AG10803 (cell line): ENCODE data around the gene C1S.

ENCODE experiments used
- DNase-seq: peaks from one replicate; pipeline ENCODE4 v3.0.0; 2010; ENCODE audit warnings: low read depth
- H3K4me3 ChIP-seq: 2 replicates; pipeline ENCODE4 v1.5.1; 2011; ENCODE audit warnings: mild to moderate bottlenecking, low read length, control low read depth
- CTCF ChIP-seq: conservative IDR thresholded peaks from 2 replicates; pipeline ENCODE4 v1.5.1; 2011; ENCODE audit warnings: mild to moderate bottlenecking, low read length, control low read depth, inconsistent platforms

The C1S gene

GRCh38 chr12:7093486-7093885 is 33.0 kb downstream of the C1S start:
- no peak overlapping the region for H3K4me3 ChIP-seq
- DNase-seq: no peak
- no peak for TF ChIP-seq CTCF

DNA sequence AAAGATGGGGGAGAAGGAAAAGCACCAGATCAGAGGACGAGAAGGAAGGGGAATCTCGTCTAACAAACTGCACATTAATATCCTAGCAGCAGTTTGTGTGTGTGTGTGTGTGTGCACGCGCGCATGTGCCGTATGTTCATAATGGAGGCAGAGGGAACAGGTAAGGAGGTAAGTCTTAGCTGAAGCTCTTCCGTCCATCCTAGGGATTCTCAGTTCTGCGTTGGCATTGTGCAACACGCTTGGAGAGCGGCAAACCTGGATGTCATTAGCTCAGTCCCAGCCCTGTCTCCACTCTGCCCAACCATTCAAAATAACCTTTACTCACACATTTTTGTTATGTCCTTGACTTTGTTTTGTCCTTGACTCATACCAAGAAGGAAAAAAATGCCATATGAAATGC is 33.4 kb downstream of the C1S start:
- no peak overlapping the region for H3K4me3 ChIP-seq
- peak; percentile 80 for DNase-seq
- TF ChIP-seq CTCF: no peak

- no peak for DNase-seq
- H3K4me3 ChIP-seq: no peak overlapping the region
- no peak for TF ChIP-seq CTCF
These were observed 35.8 kb downstream of the C1S start for GRCh38 chr12:7096006-7096932.

DNA sequence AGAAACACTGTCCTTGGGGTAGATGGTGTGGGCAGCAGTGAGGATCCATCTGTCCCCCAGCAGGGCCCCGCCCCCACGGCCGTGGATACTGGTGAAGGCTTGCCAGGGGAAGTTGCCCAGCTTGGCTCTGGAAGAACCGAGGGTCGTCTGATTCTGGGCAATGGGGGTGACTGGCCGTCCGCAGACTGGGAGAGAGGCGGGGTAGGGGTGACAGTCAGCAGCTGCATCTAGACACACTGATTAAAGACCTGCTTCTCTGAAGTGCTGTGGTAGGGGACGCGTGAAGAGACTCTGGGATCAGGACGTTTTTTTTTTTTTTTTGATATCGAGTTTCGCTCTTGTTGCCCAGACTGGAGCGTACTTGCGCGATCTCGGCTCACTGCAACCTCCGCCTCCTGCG is 36.5 kb downstream of the C1S start:
- TF ChIP-seq CTCF: no peak
- no peak overlapping the region for H3K4me3 ChIP-seq
- DNase-seq: no peak

- no peak overlapping the region for H3K4me3 ChIP-seq
- DNase-seq: no peak
- TF ChIP-seq CTCF: no peak
These were observed 38.9 kb downstream of the C1S start for GRCh38 chr12:7099290-7099996.

DNA sequence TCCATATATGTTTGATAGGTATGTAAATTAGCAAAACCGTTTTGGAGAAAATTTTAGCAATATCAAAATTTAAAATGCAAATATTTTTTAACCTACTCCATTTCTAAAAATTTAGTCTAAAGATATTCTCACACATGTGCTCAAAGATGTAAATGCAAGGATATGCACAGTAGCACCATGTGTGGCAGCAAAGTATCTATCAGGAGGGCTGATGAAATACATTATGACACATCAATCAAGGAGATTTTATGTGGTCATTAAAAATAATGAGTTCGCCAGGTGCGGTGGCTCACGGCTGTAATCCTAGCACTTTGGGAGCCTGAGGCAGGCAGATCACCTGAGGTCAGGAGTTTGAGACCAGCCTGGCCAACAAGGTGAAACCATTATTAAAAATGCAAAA is 39.7 kb downstream of the C1S start:
- DNase-seq: no peak
- no peak overlapping the region for H3K4me3 ChIP-seq
- TF ChIP-seq CTCF: no peak
